Pancreas (tissue), 10 donors: ENCODE data around the gene ME3. TPM values are rescaled to one million over a fixed set of nuclear protein-coding genes. Genes with fewer than 3 reads are reported as not detected.

Source experiments
- ATAC-seq, 4 donors: fragments of 200-7000 bp; cut with Tn5 transposase; one replicate each; pipeline versions ENCODE4 v1.8.0 to v1.9.1; 2020; ENCODE audit warnings: mild to moderate bottlenecking in 4 of 4, moderate library complexity in 4 of 4
- DNase-seq, 6 donors: peaks; one replicate each; pipeline ENCODE4 v3.0.0-alpha.2; 2020
- FAIRE-seq: peaks from 2 replicates; lab custom pipeline; 2012; peaks lifted over from hg19 to GRCh38; lab: Jason Lieb, UNC
- H3K27ac ChIP-seq, 4 donors: fragments of 200-600 bp; sonication (generic); 1 replicate in 3 of 4; 2 replicates in 1 of 4; pipeline versions ENCODE4 v1.5.0 to v1.8.0; 2020
- H3K27me3 ChIP-seq, 4 donors: fragments of 200-600 bp; one replicate each; pipeline ENCODE4 v1.8.0; 2021
- H3K36me3 ChIP-seq, 3 donors: fragments of 200-600 bp; sonication (generic) in 1 of 3; one replicate each; pipeline versions ENCODE4 v1.5.0 to v1.8.0; 2020 to 2021
- H3K4me1 ChIP-seq, 3 donors: fragments of 200-600 bp; one replicate each; pipeline ENCODE4 v1.8.0; 2021
- H3K4me3 ChIP-seq, 4 donors: fragments of 200-600 bp; sonication (generic) in 2 of 4; one replicate each; pipeline versions ENCODE4 v1.5.0 to v1.8.0; 2020 to 2021
- H3K9me3 ChIP-seq, 4 donors: fragments of 200-600 bp; one replicate each; pipeline ENCODE4 v1.8.0; 2021
- CTCF ChIP-seq, 4 donors: fragments of 200-600 bp; sonication (generic) in 3 of 4; IDR thresholded peaks; one replicate each; pipeline versions ENCODE4 v1.5.0 to v1.8.0; 2021; ENCODE audit warnings: antibody characterized with exemption in 4 of 4
- WGBS, 2 donors: extraction: QIAGEN DNeasy Blood & Tissue Kit; methylation state at CpG; one replicate each; pipeline ENCODE4 v1.1.7; 2013; 5-methylcytosine and 5-hydroxymethylcytosine counted together
- intact Hi-C, 3 donors: fragments of 100-400 bp; cut with DNase I; formaldehyde crosslinking; loops; one replicate each; pipeline versions ENCODE4 v1.11.1 to v1.14.2; 2022
- polyA plus RNA-seq, 2 donors: library from polyadenylated mRNA; stranded (reverse); fragments of 200-250 nt; gene quantifications; one replicate each; pipeline ENCODE4 v1.2.3, GENCODE V29; 2013
- total RNA-seq, 6 donors: library from RNA; stranded (reverse); fragmentation: NEBNext Ultra II Directional in 4 of 6; extraction: Animal tissue kit (Norgen Biotek cat#: 25700) in 4 of 6; gene quantifications; one replicate each; pipeline versions ENCODE4 v1.2.1 to v1.2.4, GENCODE V29; 2021 to 2023
- donor health status: healthy with polysubstance abuse.
- donor health status: DM: no; HTN: no; CAD: no; lungs with moderate emphysema.
- donor health status: DM: no; HTN: no; CAD: no.
- donor health status: control.
- donor health status: control.
- donor health status: Bipolar disorder and iron deficiency.
- donor health status: DM: yes; HTN: yes; CAD: no.
- donor health status: DM: no; HTN: no; CAD: no.
- donor health status: DM: no; HTN: no; CAD: no.
- donor health status: DM: yes; HTN: yes; CAD: no.

Gene ME3
- total and polyA plus RNA-seq, 8 donors = 6.5 to 38.8 (median 13.2) TPM

GRCh38 chr11:86559311-86559945 is 113.0 kb downstream of the ME3 start:
- Histone ChIP-seq H3K36me3 (no peaks in the 10 kb centered on the region), H3K27me3 (no peaks in the 10 kb centered on the region), H3K9me3 (no peaks in the 10 kb centered on the region), H3K27ac (no peak overlapping the region), H3K4me1 (no peaks in the 10 kb centered on the region), H3K4me3 (no peak overlapping the region)
- WGBS, 2 donors = 79 to 87% methylated on average over 7 of the region's 7 CpGs
- DNase-seq = no peak
- intact Hi-C loops = no loop called here
- FAIRE-seq = no peak
- ATAC-seq = peak in 2 of 4 donors; percentile 20 to 54
- TF ChIP-seq CTCF (IDR thresholded peaks at IDR 0.05) = no peak

- no peak for ATAC-seq
- no peak for FAIRE-seq
- Histone ChIP-seq H3K27ac (no peak overlapping the region), H3K9me3 (no peaks in the 10 kb centered on the region), H3K36me3 (no peaks in the 10 kb centered on the region), H3K4me3 (no peak overlapping the region), H3K4me1 (no peaks in the 10 kb centered on the region), H3K27me3 (no peaks in the 10 kb centered on the region)
- 95 to 99% methylated on average over 2 of the region's 2 CpGs for WGBS, 2 donors
- intact Hi-C loops = no loop called here
- TF ChIP-seq CTCF (IDR thresholded peaks at IDR 0.05) = no peak
- no peak for DNase-seq
These were observed 113.6 kb downstream of the ME3 start for GRCh38 chr11:86558841-86559240.

GRCh38 chr11:86558207-86558606 is 114.2 kb downstream of the ME3 start:
- Histone ChIP-seq H3K4me1 (peaks cover 0 to 2% (median 0%) of the 10 kb centered on the region in 3 donors), H3K9me3 (no peaks in the 10 kb centered on the region), H3K36me3 (no peaks in the 10 kb centered on the region), H3K4me3 (no peak overlapping the region), H3K27ac (no peak overlapping the region), H3K27me3 (no peaks in the 10 kb centered on the region)
- 66 to 79% methylated on average over 1 of the region's 1 CpG for WGBS, 2 donors
- no peak for DNase-seq
- FAIRE-seq = no peak
- intact Hi-C loops = no loop called here
- ATAC-seq = peak in 2 of 4 donors; percentile 41 to 52
- no peak for TF ChIP-seq CTCF (IDR thresholded peaks at IDR 0.05)

GRCh38 chr11:86555866-86556265 is 116.5 kb downstream of the ME3 start:
- DNase-seq = no peak
- H3K9me3 ChIP-seq = no peaks in the 10 kb centered on the region
- intact Hi-C loops = no loop called here
- no peak for TF ChIP-seq CTCF (IDR thresholded peaks at IDR 0.05)
- H3K27me3 ChIP-seq = no peaks in the 10 kb centered on the region
- no peak for FAIRE-seq
- ATAC-seq = no peak
- H3K4me3 ChIP-seq = no peak overlapping the region
- H3K27ac ChIP-seq = no peak overlapping the region
- H3K4me1 ChIP-seq = peaks cover 0 to 5% (median 2%) of the 10 kb centered on the region in 3 donors
- no peaks in the 10 kb centered on the region for H3K36me3 ChIP-seq

GRCh38 chr11:86555401-86555800 is 117.0 kb downstream of the ME3 start:
- Histone ChIP-seq H3K9me3 (no peaks in the 10 kb centered on the region), H3K4me3 (no peak overlapping the region), H3K36me3 (no peaks in the 10 kb centered on the region), H3K27ac (no peak overlapping the region), H3K27me3 (no peaks in the 10 kb centered on the region), H3K4me1 (peaks cover 0 to 5% (median 2%) of the 10 kb centered on the region in 3 donors)
- intact Hi-C loops = no loop called here
- no peak for FAIRE-seq
- DNase-seq = no peak
- 93 to 95% methylated on average over 5 of the region's 5 CpGs for WGBS, 2 donors
- TF ChIP-seq CTCF (IDR thresholded peaks at IDR 0.05) = no peak
- ATAC-seq = no peak
